H1 (cell line): ENCODE data around the gene PRX. TPM values are rescaled to one million over a fixed set of nuclear protein-coding genes. Genes with fewer than 3 reads are reported as not detected.

Source experiments
- BACH1 ChIP-seq: IDR thresholded peaks from 2 replicates; pipeline ENCODE4 v1.6.1; 2012; ENCODE audit warnings: low read length, improper control_type of control experiment
- JUN ChIP-seq: IDR thresholded peaks from 2 replicates; pipeline ENCODE4 v1.6.1; 2011; ENCODE audit warnings: low read depth, mild to moderate bottlenecking, improper control_type of control experiment, low read length
- RBBP5 ChIP-seq: IDR thresholded peaks from 2 replicates; pipeline ENCODE4 v1.7.1; 2012; ENCODE audit warnings: low read depth, mild to moderate bottlenecking, inconsistent platforms, low read length, moderate library complexity, borderline replicate concordance
- RFX5 ChIP-seq: IDR thresholded peaks from 2 replicates; pipeline ENCODE4 v1.6.1; 2011; ENCODE audit warnings: low read depth, low read length, improper control_type of control experiment, borderline replicate concordance
- SP2 ChIP-seq: IDR thresholded peaks from 2 replicates; pipeline ENCODE4 v1.6.1; 2012; ENCODE audit warnings: mild to moderate bottlenecking, low read length, inconsistent platforms
- polyA plus RNA-seq, 7 experiments: library from polyadenylated mRNA; depleted of rRNA in 3 of 7; stranded (reverse) in 5 of 7; unstranded in 2 of 7; fragments of >200 nt in 5 of 7; fragments of 200-250 nt in 2 of 7; gene quantifications; 1 replicate in 5 of 7; 2 replicates in 1 of 7; 4 replicates in 1 of 7; pipeline versions ENCODE4 v1.2.1 to v1.2.3, GENCODE V29; 2011 to 2013; ENCODE audit warnings: missing spikeins in 2 of 7, mixed read lengths in 2 of 7
- total RNA-seq: library from RNA; stranded (reverse); fragmentation: NEBNext Ultra II Directional; extraction: Animal tissue kit (Norgen Biotek cat#: 25700); gene quantifications from 2 replicates; pipeline ENCODE4 v1.2.1, GENCODE V29; 2021
- TF ChIP-seq, protein P1 (sequence below): fragments of 300-600 bp; sonication (generic); IDR thresholded peaks from 2 replicates; pipeline ENCODE4 v1.7.1; 2012; ENCODE audit warnings: low read length, moderate library complexity, mild to moderate bottlenecking, inconsistent platforms; ENCODE audit not compliant: insufficient replicate concordance

PRX gene
- total and polyA plus RNA-seq, 2 of the 8 experiments (the other 6 are each of a cell fraction or from before 2014, with no cell fraction given), result 2.8 to 5.8 TPM

GRCh38 chr19:40461669-40462221 lies 48.6 kb upstream of the PRX start (continued):
- TF ChIP-seq, protein P1, sequence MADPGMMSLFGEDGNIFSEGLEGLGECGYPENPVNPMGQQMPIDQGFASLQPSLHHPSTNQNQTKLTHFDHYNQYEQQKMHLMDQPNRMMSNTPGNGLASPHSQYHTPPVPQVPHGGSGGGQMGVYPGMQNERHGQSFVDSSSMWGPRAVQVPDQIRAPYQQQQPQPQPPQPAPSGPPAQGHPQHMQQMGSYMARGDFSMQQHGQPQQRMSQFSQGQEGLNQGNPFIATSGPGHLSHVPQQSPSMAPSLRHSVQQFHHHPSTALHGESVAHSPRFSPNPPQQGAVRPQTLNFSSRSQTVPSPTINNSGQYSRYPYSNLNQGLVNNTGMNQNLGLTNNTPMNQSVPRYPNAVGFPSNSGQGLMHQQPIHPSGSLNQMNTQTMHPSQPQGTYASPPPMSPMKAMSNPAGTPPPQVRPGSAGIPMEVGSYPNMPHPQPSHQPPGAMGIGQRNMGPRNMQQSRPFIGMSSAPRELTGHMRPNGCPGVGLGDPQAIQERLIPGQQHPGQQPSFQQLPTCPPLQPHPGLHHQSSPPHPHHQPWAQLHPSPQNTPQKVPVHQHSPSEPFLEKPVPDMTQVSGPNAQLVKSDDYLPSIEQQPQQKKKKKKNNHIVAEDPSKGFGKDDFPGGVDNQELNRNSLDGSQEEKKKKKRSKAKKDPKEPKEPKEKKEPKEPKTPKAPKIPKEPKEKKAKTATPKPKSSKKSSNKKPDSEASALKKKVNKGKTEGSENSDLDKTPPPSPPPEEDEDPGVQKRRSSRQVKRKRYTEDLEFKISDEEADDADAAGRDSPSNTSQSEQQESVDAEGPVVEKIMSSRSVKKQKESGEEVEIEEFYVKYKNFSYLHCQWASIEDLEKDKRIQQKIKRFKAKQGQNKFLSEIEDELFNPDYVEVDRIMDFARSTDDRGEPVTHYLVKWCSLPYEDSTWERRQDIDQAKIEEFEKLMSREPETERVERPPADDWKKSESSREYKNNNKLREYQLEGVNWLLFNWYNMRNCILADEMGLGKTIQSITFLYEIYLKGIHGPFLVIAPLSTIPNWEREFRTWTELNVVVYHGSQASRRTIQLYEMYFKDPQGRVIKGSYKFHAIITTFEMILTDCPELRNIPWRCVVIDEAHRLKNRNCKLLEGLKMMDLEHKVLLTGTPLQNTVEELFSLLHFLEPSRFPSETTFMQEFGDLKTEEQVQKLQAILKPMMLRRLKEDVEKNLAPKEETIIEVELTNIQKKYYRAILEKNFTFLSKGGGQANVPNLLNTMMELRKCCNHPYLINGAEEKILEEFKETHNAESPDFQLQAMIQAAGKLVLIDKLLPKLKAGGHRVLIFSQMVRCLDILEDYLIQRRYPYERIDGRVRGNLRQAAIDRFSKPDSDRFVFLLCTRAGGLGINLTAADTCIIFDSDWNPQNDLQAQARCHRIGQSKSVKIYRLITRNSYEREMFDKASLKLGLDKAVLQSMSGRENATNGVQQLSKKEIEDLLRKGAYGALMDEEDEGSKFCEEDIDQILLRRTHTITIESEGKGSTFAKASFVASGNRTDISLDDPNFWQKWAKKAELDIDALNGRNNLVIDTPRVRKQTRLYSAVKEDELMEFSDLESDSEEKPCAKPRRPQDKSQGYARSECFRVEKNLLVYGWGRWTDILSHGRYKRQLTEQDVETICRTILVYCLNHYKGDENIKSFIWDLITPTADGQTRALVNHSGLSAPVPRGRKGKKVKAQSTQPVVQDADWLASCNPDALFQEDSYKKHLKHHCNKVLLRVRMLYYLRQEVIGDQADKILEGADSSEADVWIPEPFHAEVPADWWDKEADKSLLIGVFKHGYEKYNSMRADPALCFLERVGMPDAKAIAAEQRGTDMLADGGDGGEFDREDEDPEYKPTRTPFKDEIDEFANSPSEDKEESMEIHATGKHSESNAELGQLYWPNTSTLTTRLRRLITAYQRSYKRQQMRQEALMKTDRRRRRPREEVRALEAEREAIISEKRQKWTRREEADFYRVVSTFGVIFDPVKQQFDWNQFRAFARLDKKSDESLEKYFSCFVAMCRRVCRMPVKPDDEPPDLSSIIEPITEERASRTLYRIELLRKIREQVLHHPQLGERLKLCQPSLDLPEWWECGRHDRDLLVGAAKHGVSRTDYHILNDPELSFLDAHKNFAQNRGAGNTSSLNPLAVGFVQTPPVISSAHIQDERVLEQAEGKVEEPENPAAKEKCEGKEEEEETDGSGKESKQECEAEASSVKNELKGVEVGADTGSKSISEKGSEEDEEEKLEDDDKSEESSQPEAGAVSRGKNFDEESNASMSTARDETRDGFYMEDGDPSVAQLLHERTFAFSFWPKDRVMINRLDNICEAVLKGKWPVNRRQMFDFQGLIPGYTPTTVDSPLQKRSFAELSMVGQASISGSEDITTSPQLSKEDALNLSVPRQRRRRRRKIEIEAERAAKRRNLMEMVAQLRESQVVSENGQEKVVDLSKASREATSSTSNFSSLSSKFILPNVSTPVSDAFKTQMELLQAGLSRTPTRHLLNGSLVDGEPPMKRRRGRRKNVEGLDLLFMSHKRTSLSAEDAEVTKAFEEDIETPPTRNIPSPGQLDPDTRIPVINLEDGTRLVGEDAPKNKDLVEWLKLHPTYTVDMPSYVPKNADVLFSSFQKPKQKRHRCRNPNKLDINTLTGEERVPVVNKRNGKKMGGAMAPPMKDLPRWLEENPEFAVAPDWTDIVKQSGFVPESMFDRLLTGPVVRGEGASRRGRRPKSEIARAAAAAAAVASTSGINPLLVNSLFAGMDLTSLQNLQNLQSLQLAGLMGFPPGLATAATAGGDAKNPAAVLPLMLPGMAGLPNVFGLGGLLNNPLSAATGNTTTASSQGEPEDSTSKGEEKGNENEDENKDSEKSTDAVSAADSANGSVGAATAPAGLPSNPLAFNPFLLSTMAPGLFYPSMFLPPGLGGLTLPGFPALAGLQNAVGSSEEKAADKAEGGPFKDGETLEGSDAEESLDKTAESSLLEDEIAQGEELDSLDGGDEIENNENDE, result no peak
- no peak for TF ChIP-seq RBBP5
- TF ChIP-seq BACH1, result no peak
- no peak for TF ChIP-seq RFX5
- TF ChIP-seq SP2, result no peak
- TF ChIP-seq JUN, result no peak
